Naive thymus-derived CD8-positive, alpha-beta T cell (primary cell): ENCODE results near the gene DOCK8. TPM values are rescaled to one million over a fixed set of nuclear protein-coding genes. Genes with fewer than 3 reads are reported as not detected.
"Not testable (repeated sequence)": the region's sequence is repeated elsewhere in the genome, so short reads cannot be mapped to it uniquely, and the experiment has no call there.

Source experiments
- ATAC-seq, 2 donors: fragments of 150-1000 bp; cut with Tn5 transposase in 1 of 2; sonication (Bioruptor Pico), chemical (Tn5 transposase) in 1 of 2; 1 replicate in 1 of 2; 2 replicates in 1 of 2; pipeline ENCODE4 v1.10.0; 2021; ENCODE audit warnings: mild to moderate bottlenecking in 2 of 2, moderate library complexity in 2 of 2
- POLR2A ChIA-PET: fragments of 350-600 bp; sonication (Branson Sonifier 250); formaldehyde crosslinking; loops from one replicate; lab custom pipeline; 2021; ENCODE audit warnings: antibody characterized with exemption; lab: Charles Lee
- DNase-seq, 10 donors: peaks; one replicate each; pipeline versions ENCODE4 v3.0.0 to v3.0.0-alpha.2; 2020 to 2022
- H3K27ac Mint-ChIP-seq, 10 donors: one replicate each; pipeline ENCODE4 v1.8.0; 2020 to 2022; ENCODE audit warnings: mild to moderate bottlenecking in 10 of 10, mixed read lengths in 10 of 10, moderate library complexity in 4 of 10, inconsistent platforms in 1 of 10
- H3K27me3 Mint-ChIP-seq, 5 donors: one replicate each; pipeline ENCODE4 v1.8.0; 2021 to 2022; ENCODE audit warnings: mixed read lengths in 5 of 5
- H3K36me3 Mint-ChIP-seq, 3 donors: one replicate each; pipeline ENCODE4 v1.8.0; 2020 to 2022; ENCODE audit warnings: mixed read lengths in 3 of 3, mild to moderate bottlenecking in 2 of 3, inconsistent platforms in 1 of 3
- H3K4me1 Mint-ChIP-seq, 4 donors: one replicate each; pipeline ENCODE4 v1.8.0; 2021 to 2022; ENCODE audit warnings: mixed read lengths in 4 of 4
- H3K4me3 Mint-ChIP-seq, 10 donors: one replicate each; pipeline ENCODE4 v1.8.0; 2020 to 2022; ENCODE audit warnings: mild to moderate bottlenecking in 10 of 10, mixed read lengths in 10 of 10, moderate library complexity in 6 of 10, inconsistent platforms in 1 of 10
- H3K9me3 Mint-ChIP-seq, 9 donors: one replicate each; pipeline ENCODE4 v1.8.0; 2020 to 2022; ENCODE audit warnings: mixed read lengths in 9 of 9, mild to moderate bottlenecking in 3 of 9, inconsistent platforms in 1 of 9, moderate library complexity in 1 of 9
- polyA plus RNA-seq, 3 donors: library from polyadenylated mRNA; unstranded; fragments of 300-500 nt; fragmentation: Illumina TruSeq; gene quantifications; one replicate each; pipeline ENCODE4 v1.2.3, GENCODE V29; 2021
- total RNA-seq, 8 experiments: library from RNA in 2 of 8; stranded (reverse) in 2 of 8; gene quantifications; one replicate each; pipeline ENCODE4 v1.2.3 and lab custom pipeline; 2021 to 2026

The DOCK8 gene
- 100 to 1,000 TPM; 195 to 224 TPM for total RNA-seq
- polyA plus RNA-seq, result 10 to 100 TPM; 41.5 to 52.2 (median 45.7) TPM
- total RNA-seq (lab: John Stamatoyannopoulos, UW), result 242 to 493 (median 444) reads per million in 6 experiments

GRCh38 chr9:214648-215493 lies at the start of gene DOCK8:
Gene DOCK8 (plus strand): TSS chr9:214865. CDS start chr9:214977, 112 bp downstream.
- H3K36me3 Mint-ChIP-seq, result no peaks in the 10 kb centered on the region
- no peaks in the 10 kb centered on the region for H3K9me3 Mint-ChIP-seq
- POLR2A ChIA-PET, result interaction anchor here (1.1 to 2.3 kb wide), 4 partner anchors 11 to 67 kb away, joined by 3 to 18 read pairs (median 4); no protein-coding TSS in a partner anchor
- peaks cover 1 to 15% (median 13%) of the 10 kb centered on the region in 5 donors for H3K27me3 Mint-ChIP-seq
- peak within 1 kb of the TSS in 7 of 10 donors; percentile 27 to 86 (median 57) for H3K27ac Mint-ChIP-seq
- ATAC-seq (peak; percentile 78), DNase-seq (peak; percentile 4 to 74 (median 35))
- H3K4me1 Mint-ChIP-seq, result peaks cover 1 to 31% (median 11%) of the 10 kb centered on the region in 4 donors
- H3K4me3 Mint-ChIP-seq, result peak within 1 kb of the TSS; percentile 74 to 93 (median 88)

- ATAC-seq, H3K27me3 Mint-ChIP-seq, H3K9me3 Mint-ChIP-seq, DNase-seq, H3K27ac Mint-ChIP-seq, POLR2A ChIA-PET, H3K4me1 Mint-ChIP-seq, H3K4me3 Mint-ChIP-seq: not testable (repeated sequence)
- H3K36me3 Mint-ChIP-seq, result peaks cover 0 to 28% (median 0%) of the 10 kb centered on the region in 3 donors
Observed at GRCh38 chr9:169757-170156, 44.9 kb upstream of the DOCK8 start.

GRCh38 chr9:178140-178825 lies 36.4 kb upstream of the DOCK8 start:
- H3K9me3 Mint-ChIP-seq, H3K36me3 Mint-ChIP-seq, ATAC-seq, H3K27me3 Mint-ChIP-seq, POLR2A ChIA-PET, H3K4me1 Mint-ChIP-seq: not testable (repeated sequence)
- Mint-ChIP-seq H3K27ac (peak overlapping the region; percentile 63 to 94 (median 89)), H3K4me3 (peak overlapping the region; percentile 43 to 85 (median 71))
- DNase-seq, result peak in 5 of 10 donors; percentile 5 to 45 (median 14)

GRCh38 chr9:178970-179383 lies 35.7 kb upstream of the DOCK8 start, which contains the start of gene ZNG1A:
Gene ZNG1A (minus strand): TSS chr9:179056. CDS start chr9:178969, 87 bp downstream.
- H3K9me3 Mint-ChIP-seq, POLR2A ChIA-PET, H3K36me3 Mint-ChIP-seq, H3K27me3 Mint-ChIP-seq, ATAC-seq, H3K4me1 Mint-ChIP-seq: not testable (repeated sequence)
- Mint-ChIP-seq H3K4me3 (peak within 1 kb of the TSS; percentile 43 to 85 (median 76)), H3K27ac (peak within 1 kb of the TSS; percentile 63 to 94 (median 89))
- peak in 8 of 10 donors; percentile 56 to 94 (median 83) for DNase-seq

GRCh38 chr9:199601-200000 lies 15.1 kb upstream of the DOCK8 start:
- H3K4me3 Mint-ChIP-seq, H3K27me3 Mint-ChIP-seq, H3K36me3 Mint-ChIP-seq, H3K9me3 Mint-ChIP-seq, DNase-seq, H3K27ac Mint-ChIP-seq, POLR2A ChIA-PET, ATAC-seq, H3K4me1 Mint-ChIP-seq: not testable (repeated sequence)

GRCh38 chr9:206481-206880 lies 8.2 kb upstream of the DOCK8 start:
- ATAC-seq (no peak), DNase-seq (no peak)
- Mint-ChIP-seq H3K27me3 (peaks cover 0 to 4% (median 0%) of the 10 kb centered on the region in 5 donors), H3K9me3 (no peaks in the 10 kb centered on the region), H3K4me1 (no peaks in the 10 kb centered on the region), H3K4me3 (no peak overlapping the region), H3K27ac (no peak overlapping the region), H3K36me3 (no peaks in the 10 kb centered on the region)
- POLR2A ChIA-PET, result no interaction called here

GRCh38 chr9:209143-209758 lies 5.4 kb upstream of the DOCK8 start:
- ATAC-seq, result no peak
- Mint-ChIP-seq H3K4me1 (peaks cover 0 to 3% (median under 1%) of the 10 kb centered on the region in 4 donors), H3K9me3 (no peaks in the 10 kb centered on the region), H3K36me3 (no peaks in the 10 kb centered on the region), H3K27me3 (peaks cover 0 to 4% (median 0%) of the 10 kb centered on the region in 5 donors), H3K4me3 (no peak overlapping the region), H3K27ac (no peak overlapping the region)
- no peak for DNase-seq
- POLR2A ChIA-PET, result no interaction called here

- DNase-seq (no peak), ATAC-seq (no peak)
- Mint-ChIP-seq H3K4me3 (no peak overlapping the region), H3K9me3 (no peaks in the 10 kb centered on the region), H3K27me3 (peaks cover 0 to 4% (median 0%) of the 10 kb centered on the region in 5 donors), H3K4me1 (peaks cover 0 to 12% (median 7%) of the 10 kb centered on the region in 4 donors), H3K36me3 (no peaks in the 10 kb centered on the region), H3K27ac (no peak overlapping the region)
- POLR2A ChIA-PET, result interaction anchor here (1.5 kb wide), 1 partner anchor 63 kb away, joined by 3 read pairs; no protein-coding TSS in a partner anchor
Observed at GRCh38 chr9:211036-211435, 3.6 kb upstream of the DOCK8 start.

- H3K27ac Mint-ChIP-seq, result no peak overlapping the region
- no peaks in the 10 kb centered on the region for H3K36me3 Mint-ChIP-seq
- peaks cover 1 to 16% (median 7%) of the 10 kb centered on the region in 4 donors for H3K4me1 Mint-ChIP-seq
- DNase-seq, result no peak
- H3K27me3 Mint-ChIP-seq, result peaks cover 0 to 8% (median 3%) of the 10 kb centered on the region in 5 donors
- H3K4me3 Mint-ChIP-seq, result no peak overlapping the region
- no peaks in the 10 kb centered on the region for H3K9me3 Mint-ChIP-seq
- POLR2A ChIA-PET, result interaction anchor here (1.5 kb wide), 1 partner anchor 62 kb away, joined by 3 read pairs; no protein-coding TSS in a partner anchor
- no peak for ATAC-seq
Observed at GRCh38 chr9:211557-211956, 3.1 kb upstream of the DOCK8 start.

- peaks cover 1 to 23% (median 11%) of the 10 kb centered on the region in 4 donors for H3K4me1 Mint-ChIP-seq
- H3K27me3 Mint-ChIP-seq, result peaks cover 0 to 16% (median 9%) of the 10 kb centered on the region in 5 donors
- DNase-seq (no peak), ATAC-seq (no peak)
- POLR2A ChIA-PET, result no interaction called here
- no peaks in the 10 kb centered on the region for H3K9me3 Mint-ChIP-seq
- H3K27ac Mint-ChIP-seq, result no peak overlapping the region
- no peak overlapping the region for H3K4me3 Mint-ChIP-seq
- no peaks in the 10 kb centered on the region for H3K36me3 Mint-ChIP-seq
Observed at GRCh38 chr9:212297-212696, 2.4 kb upstream of the DOCK8 start.

GRCh38 chr9:213901-214300 lies 764 bp upstream of the DOCK8 start:
- Mint-ChIP-seq H3K4me3 (peak overlapping the region; percentile 36 to 83 (median 75)), H3K4me1 (peaks cover 1 to 28% (median 11%) of the 10 kb centered on the region in 4 donors), H3K27ac (peak overlapping the region in 2 of 10 donors; percentile 49 to 59), H3K27me3 (peaks cover 1 to 17% (median 11%) of the 10 kb centered on the region in 5 donors)
- DNase-seq, H3K9me3 Mint-ChIP-seq, H3K36me3 Mint-ChIP-seq, ATAC-seq: not testable (repeated sequence)
- POLR2A ChIA-PET, result interaction anchor here (0.7 to 2.3 kb wide), 3 partner anchors 8 to 68 kb away, joined by 3 to 18 read pairs (median 5); no protein-coding TSS in a partner anchor

- no peak for DNase-seq
- peak overlapping the region; percentile 36 to 83 (median 75) for H3K4me3 Mint-ChIP-seq
- ATAC-seq, result no peak
- POLR2A ChIA-PET, result interaction anchor here (1.1 to 2.3 kb wide), 4 partner anchors 12 to 67 kb away, joined by 3 to 18 read pairs (median 4); no protein-coding TSS in a partner anchor
- H3K27ac Mint-ChIP-seq, result peak overlapping the region in 3 of 10 donors; percentile 34 to 59 (median 49)
- H3K36me3 Mint-ChIP-seq, result no peaks in the 10 kb centered on the region
- peaks cover 1 to 28% (median 11%) of the 10 kb centered on the region in 4 donors for H3K4me1 Mint-ChIP-seq
- H3K27me3 Mint-ChIP-seq, result peaks cover 1 to 16% (median 11%) of the 10 kb centered on the region in 5 donors
- no peaks in the 10 kb centered on the region for H3K9me3 Mint-ChIP-seq
Observed at GRCh38 chr9:214351-214647, 366 bp upstream of the DOCK8 start.
